NK-92 treated with Interleukin-12 subunit alpha and Interleukin-12 subunit beta, amount 100 ng/mL, for 24 hours (cell line): ENCODE data around the gene CFAP61.
A peak's percentile ranks its signal among the peaks of the same experiment; 100 is the strongest.

Source experiments
- DNase-seq: peaks from one replicate; lab custom pipeline; 2025; lab: John Stamatoyannopoulos, UW

Gene CFAP61

DNA sequence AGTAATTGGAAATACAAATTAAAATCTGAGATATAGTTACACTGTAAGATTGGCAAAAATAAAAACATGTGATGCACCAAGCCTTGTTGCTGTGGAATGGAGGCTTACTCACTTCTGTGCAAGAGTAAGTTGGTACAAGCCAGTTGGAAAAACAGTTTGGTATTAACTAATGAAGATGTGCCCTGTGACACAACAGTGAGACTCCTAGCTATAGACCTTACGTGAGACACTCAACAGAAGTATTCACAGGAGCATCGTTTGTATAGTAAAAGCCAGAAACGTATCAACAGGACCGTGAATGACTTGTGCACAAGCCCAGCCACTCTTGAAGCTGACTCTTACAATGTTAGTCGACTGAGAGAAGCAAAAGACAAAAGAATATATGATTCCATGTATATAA is 20.5 kb upstream of the CFAP61 start:
- no peak for DNase-seq

DNA sequence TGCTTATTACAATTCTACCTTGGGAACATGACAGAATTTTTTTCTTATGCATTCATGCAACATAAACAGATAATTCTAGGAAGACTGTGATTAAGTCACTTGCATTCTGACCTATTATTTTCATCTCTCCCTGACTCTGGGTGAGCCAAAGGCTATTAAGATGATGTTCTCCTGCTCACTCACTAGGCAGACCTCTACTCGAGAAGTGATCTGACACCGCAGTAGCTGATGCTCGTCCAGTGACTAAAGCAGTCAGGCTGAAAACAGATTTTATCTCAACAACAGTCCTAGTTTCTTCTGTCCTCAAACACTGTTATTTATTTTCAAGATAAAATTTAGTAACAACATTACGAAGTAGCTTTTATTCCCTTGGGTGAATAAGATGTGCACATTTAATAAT is 17.8 kb upstream of the CFAP61 start:
- no peak for DNase-seq

GRCh38 chr20:20036756-20037155 is 15.6 kb upstream of the CFAP61 start:
- no peak for DNase-seq

DNA sequence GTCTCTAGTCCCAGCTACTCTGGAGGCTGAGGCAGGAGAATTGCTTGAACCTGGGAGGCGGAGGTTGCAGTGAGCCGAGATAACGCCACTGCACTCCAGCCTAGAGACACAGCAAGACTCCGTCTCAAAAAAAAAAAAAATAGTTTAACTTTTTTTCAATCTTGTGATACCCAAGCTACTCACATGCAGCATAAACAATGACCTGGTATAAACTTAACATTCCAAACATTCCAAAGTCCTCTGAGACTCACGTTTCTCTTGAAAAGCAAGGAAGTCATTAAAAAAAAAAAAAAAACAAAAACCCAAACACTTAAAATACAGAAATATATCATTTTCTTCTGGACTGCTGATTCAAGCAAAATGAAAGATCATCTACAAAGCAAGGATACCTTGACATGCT is 14.4 kb upstream of the CFAP61 start:
- DNase-seq: no peak

DNA sequence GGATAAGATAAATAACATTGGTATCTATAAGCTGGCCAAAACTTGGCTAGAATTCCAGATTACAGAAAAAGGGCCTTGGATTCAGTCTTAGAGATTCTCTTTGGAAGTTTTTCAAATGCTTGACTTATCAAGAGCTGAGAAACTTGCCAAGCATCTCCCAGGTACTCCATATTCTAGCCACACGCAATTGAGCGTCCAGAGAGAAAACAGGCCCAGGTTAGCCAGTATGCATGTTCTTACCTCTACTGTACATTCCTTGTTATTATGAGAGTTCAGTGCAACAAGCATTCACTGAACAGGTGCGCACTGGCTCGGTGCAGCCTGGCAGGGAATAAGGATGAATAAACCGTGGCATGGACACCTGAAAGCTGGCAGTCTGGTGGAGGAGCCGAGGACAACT is 13.7 kb upstream of the CFAP61 start:
- no peak for DNase-seq

DNA sequence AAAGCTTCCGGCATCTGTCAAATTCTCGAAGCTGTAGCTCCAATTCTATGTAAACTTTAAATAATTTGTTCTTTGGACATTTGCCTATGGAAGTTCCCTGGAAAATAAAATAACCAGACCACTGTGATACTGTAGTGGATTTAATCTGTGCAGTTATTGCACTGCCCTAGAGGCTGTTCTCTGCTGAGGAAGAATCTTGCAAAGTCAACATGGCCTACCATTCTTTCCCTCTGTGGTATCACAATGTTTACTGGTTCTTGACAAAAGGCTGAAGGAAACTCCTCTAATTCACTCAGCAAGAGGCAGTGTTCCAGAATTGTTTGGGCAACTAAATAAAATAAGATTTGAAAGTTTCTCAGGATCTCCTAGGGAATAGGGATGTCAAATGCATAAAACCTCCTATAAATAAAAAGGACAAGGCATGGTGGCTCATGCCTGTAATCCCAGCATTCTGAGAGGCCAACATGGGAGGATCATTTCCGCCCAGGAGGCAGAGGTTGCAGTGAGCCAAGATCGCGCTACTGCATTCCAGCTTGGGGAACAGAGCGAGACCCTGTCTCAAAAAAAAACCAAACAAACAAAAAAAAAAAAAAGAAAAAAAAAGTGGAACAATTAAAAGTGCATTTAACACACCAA is 12.5 kb upstream of the CFAP61 start:
- no peak for DNase-seq

DNA sequence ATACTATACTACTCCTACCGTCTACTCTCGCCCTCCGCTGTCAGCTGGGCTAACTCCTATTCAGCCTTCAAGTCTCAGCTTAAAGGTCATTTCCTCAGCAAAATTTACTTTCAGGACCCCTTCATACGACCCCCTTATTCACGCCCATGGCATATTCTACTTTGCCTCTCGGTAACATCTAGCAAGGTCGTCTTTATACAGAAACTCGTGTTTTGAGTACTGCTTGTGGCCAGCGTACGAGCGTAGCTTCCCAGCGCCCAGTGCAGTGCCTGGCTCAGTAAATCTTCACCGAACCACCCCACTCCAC is 612 bp upstream of the CFAP61 start:
- DNase-seq: no peak

DNA sequence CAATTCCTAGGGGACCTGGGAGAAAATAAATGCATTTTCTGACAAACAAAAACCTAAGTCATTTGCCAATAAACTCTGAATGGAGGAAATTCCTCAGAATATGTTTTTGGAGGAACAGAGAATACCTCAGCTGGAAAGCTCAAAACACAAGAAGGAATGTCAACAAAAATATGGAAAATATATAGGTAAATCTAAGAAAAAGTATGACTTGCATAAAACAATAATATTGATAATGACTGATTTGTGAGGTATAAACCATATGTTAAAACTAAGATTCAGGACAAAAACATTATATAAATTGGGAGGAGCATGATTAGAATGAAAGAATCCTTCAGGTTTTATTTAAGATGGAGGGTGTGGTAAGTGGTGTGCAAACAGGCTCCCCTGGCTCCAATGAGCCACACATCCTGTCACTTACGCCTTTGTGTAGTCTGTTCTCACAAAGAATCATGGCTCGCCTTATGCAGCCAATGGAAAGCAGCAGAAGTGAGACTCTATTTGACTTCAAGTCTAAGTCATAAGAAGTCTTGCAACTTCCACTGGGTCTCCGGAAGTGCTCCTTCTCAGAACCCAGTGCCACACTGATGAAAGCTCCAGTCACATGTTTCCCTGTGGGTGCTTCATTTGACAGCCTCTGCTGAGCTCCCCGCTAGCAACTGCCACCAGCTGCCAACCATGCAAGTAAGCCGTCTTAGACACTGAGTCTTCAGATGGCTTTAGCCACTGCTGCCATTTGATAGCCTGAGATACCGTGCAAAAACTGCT is 8.1 kb downstream of the CFAP61 start:
- DNase-seq: no peak

DNA sequence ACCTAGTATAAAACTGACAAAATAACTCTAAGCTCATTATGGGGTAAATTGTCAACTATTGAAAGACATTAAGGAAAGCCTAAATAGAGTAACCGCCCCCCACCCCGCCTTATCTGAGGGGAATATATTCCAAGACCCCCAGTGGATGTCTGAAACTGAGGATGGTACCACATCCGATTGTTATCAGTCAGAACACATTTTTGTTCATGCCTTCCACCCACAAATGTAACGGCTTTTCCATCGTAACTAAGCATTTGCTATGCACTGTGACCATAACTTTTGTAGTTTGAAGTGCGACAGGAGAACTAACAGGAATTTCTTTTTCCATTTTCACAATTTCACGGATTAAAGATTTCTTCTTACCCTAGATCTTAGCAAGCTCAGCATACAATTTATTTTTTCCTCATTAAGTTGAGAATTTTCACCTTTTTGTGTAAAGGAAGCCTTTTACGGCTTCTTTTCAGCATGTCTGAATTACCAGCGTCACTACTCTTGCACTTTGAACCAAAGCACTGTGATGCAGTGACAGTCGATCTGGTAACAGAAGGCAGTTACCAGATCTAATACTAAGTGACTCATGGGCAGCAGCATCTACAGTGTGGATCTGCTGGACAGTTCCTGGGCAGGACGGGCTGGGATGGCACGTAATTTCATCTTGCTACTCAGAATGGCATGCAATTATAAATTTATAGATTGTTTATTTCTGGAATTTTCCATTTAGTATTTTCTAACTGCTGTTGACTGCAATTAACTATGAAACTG is 11.8 kb downstream of the CFAP61 start:
- no peak for DNase-seq

DNA sequence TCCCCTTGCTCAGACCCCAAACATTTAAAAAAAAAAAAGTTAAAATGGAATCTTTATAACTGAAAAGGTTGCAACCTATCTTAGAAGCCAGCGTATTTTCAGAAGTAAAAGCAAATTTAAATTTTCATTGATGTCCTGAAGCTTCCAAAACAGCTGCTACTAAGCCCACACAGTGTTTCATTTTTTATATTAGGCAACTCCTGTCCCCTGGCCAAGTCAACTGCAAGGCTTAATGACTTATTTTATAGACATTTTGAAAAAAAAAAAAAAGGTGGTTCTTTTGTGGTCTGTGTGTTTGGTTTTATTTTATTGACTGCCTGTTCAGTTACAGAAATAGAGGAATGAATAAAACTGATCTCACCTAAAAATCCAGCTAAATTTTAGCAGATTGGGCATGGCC is 13.0 kb downstream of the CFAP61 start:
- DNase-seq: no peak

GRCh38 chr20:20070871-20071726 is 18.8 kb downstream of the CFAP61 start:
- no peak for DNase-seq

GRCh38 chr20:20073801-20074371 is 21.6 kb downstream of the CFAP61 start:
- DNase-seq: no peak

GRCh38 chr20:20075032-20075431 is 22.7 kb downstream of the CFAP61 start:
- no peak for DNase-seq

- DNase-seq: peak; percentile 6
Observed at GRCh38 chr20:20076297-20077065, 24.1 kb downstream of the CFAP61 start.

DNA sequence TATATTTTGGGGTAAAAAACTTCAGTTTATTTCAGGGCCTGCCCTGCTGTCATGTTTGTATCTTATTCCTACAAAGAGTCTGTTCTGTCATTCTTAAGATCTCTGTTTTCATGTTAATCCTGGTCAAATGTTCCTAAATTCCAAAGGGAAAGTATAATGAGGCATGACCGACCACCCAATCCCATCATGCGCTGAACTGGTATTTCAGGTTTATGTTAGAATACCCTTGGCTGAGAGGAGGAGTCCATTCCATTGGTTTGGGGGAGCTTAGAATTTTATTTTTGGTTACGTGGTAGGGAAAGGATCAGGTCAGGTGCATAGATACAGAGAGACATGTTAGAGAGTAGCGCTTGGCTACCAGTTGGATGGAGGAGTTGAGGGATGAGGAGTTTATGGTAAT is 25.7 kb downstream of the CFAP61 start:
- no peak for DNase-seq

DNA sequence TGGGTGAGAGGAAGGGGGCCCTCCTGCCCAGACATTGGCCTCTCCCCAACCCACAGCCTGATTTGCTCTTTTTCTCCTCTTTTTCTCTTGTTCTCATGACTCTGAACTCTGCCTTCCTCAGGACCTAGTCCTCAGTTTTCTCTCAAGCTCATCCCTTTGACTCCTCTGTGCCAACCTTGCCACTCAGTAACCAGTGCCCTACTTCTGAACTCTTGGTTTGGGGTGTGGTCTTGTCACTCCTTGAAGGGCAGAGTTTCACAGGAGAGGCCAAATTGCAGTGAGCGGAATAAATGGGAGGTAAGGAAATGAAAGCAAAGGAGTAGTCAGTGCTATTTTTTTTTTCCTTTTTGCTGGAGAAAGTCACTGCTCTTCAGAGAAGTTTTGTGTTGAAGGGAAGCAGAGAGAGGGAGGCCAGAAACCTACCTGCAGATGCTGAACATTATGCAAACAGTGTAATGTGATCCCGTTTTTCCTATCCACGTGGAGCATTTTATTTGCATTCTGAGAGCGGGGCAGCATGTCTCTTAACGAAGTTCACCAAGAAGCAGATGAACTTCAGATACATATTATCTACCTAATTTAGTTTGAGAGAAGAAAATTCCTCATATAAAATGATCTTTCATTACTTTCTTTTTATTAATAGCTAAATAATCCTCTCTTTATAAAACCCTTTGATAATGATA is 26.9 kb downstream of the CFAP61 start:
- DNase-seq: no peak

DNA sequence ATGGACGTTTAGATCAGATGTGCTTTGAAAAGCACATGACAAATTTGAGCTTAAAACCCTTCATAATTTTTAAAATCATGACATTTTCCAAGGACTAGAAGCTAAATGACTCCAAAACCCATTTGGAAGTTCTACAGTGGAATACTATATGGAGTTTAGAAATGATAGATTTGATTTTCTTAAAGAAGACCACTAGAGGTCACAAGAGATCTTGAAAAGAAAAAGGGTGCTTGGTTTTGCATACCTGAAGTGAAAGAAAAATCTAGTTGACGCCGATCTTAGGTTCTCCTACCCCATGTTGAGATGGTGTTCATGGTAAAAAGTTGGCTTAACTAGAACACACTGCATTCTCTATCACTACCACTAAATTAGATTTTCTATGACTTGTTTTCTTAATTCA is 31.5 kb downstream of the CFAP61 start:
- DNase-seq: no peak

DNA sequence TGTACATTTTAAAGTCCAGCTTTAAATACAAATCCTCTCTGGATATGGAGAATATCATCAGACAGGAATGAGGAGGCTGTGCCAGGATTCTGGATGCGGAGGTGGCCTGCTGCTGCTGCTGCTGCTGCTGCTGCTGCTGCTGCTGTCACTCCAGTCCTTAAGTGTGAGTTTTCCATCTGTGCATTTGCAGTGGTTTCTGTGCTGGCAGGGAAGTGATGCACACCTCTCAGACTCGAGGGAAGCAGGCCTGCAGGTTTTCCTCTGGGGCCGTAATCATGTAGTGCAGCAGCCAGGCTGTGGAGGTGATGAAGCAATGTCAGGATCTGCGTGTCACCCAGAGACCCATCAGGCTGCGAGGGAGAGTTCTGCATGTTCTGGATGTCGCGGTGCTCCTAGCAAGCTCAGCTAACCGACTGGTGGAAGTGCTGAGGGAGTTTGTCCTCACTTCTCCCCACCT is 32.0 kb downstream of the CFAP61 start:
- no peak for DNase-seq

DNA sequence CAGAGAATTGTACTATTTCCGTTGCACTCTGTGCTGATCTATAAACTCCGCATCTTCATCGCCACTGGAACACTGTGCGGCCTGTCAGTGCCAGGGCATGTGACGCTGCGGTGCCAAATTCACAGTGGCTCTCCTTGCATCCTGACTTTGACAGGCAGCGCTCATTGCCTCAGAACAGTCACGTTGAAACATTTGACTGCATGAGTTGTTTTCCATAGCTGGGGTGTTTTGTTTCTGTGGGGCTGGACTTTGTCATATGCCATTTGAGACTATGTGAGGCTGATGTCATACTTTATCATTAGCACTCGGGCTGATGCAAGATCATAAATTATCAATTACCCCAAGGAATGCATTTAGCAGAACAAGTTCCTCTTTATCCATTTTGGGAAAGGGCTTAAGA is 32.7 kb downstream of the CFAP61 start:
- no peak for DNase-seq

- no peak for DNase-seq
Observed at GRCh38 chr20:20085812-20086211, 33.5 kb downstream of the CFAP61 start.

GRCh38 chr20:20089018-20089417 is 36.7 kb downstream of the CFAP61 start:
- DNase-seq: no peak
